ENCODE data around the gene RASGEF1B.

The RASGEF1B gene

DNA sequence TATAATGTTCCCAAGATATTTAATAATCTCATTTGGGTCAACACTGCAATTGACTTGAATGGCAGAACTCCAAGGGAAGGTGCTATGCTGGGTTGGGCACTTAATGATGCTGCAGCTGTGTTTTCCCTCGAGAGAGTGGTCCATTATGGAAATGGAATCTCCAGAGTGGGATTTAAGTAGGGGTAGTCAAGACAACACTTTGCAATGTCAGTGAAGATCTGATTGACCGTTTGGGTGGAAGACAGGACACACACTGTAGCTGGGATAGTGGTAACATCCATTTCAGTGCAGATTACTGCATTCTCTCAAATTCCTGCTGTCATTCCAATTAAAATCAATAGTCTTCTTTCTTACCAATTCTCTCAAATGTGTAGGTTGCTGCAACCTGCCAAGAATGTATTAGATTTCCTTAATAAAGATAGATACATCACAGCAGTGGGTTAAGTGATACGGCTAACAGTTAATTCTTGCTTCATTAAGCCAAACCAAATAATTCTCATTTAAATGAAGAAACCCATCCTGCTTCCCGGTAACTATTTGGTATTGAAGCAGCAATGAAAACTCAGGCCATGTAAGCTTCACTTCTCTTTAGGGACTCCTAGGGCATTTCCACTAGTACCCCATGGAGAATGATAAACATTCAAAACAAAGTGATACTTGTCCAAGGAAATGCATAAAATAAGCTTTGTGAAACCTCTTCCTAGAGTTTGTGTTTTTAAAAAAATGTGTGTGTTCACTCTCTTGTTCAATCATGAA lies 40.5 kb upstream of the RASGEF1B start:
- in situ Hi-C loops (cut with HindIII; ENCODE audit: low sequenced_read_pairs) = no loop called here
- H3K4me3 ChIP-seq (ENCODE audit: low read depth, low read length) = no peak overlapping the region
- no peak for DNase-seq (ENCODE audit: low read depth)
- TF ChIP-seq, protein P1, sequence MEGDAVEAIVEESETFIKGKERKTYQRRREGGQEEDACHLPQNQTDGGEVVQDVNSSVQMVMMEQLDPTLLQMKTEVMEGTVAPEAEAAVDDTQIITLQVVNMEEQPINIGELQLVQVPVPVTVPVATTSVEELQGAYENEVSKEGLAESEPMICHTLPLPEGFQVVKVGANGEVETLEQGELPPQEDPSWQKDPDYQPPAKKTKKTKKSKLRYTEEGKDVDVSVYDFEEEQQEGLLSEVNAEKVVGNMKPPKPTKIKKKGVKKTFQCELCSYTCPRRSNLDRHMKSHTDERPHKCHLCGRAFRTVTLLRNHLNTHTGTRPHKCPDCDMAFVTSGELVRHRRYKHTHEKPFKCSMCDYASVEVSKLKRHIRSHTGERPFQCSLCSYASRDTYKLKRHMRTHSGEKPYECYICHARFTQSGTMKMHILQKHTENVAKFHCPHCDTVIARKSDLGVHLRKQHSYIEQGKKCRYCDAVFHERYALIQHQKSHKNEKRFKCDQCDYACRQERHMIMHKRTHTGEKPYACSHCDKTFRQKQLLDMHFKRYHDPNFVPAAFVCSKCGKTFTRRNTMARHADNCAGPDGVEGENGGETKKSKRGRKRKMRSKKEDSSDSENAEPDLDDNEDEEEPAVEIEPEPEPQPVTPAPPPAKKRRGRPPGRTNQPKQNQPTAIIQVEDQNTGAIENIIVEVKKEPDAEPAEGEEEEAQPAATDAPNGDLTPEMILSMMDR (IDR thresholded peaks at IDR 0.05; ENCODE audit: low read depth, low read length, missing control alignments) = no peak

DNA sequence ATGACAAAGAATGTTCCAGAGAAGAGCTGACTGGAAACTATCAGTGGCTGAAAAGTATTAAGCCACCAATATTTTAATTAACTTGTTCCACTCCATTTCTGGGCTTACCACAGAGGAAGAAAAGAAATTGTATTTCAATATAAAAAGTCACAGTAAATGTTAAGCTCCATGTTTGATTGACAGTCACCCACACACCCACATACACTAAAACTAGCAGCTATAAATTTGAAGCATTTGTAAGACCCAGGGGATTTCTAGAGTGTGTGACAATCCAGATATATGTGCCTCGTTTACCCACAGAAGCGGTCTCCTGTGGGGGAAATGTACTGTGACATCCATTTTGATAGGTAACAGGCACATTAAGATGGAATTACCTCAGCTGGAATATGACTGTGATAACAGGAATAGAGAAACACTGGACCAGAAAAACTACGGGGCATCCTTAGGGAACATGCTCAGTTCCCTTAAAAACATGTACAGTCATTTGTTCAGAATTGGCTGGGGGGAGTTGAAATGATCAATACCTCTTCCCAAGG lies 39.0 kb upstream of the RASGEF1B start:
- no peak for DNase-seq (ENCODE audit: low read depth)
- in situ Hi-C loops (cut with HindIII; ENCODE audit: low sequenced_read_pairs) = no loop called here
- TF ChIP-seq, protein P1 (IDR thresholded peaks at IDR 0.05; ENCODE audit: low read depth, low read length, missing control alignments) = no peak
- H3K4me3 ChIP-seq (ENCODE audit: low read depth, low read length) = no peak overlapping the region

DNA sequence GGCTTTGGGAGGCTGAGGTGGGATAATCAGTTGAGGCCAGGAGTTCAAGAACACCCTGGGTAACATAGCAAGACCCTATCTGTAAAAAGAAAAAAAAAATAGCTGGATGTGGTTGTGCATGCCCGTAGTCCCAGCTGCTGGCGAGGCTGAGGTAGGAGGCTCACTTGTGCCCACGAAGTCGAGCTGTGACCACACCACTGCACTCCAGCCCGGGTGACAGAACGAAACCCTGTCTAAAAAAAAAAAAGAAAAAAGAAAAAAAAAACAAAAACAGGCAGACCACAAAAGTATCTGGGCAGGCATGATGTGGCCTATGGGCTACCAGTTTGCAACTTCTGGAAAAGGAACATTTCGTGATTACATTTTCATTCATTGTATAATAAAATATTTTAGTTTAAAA lies 38.1 kb upstream of the RASGEF1B start:
- in situ Hi-C loops (cut with HindIII; ENCODE audit: low sequenced_read_pairs) = no loop called here
- DNase-seq (ENCODE audit: low read depth) = no peak
- H3K4me3 ChIP-seq (ENCODE audit: low read depth, low read length) = no peak overlapping the region
- TF ChIP-seq, protein P1 (IDR thresholded peaks at IDR 0.05; ENCODE audit: low read depth, low read length, missing control alignments) = no peak

DNA sequence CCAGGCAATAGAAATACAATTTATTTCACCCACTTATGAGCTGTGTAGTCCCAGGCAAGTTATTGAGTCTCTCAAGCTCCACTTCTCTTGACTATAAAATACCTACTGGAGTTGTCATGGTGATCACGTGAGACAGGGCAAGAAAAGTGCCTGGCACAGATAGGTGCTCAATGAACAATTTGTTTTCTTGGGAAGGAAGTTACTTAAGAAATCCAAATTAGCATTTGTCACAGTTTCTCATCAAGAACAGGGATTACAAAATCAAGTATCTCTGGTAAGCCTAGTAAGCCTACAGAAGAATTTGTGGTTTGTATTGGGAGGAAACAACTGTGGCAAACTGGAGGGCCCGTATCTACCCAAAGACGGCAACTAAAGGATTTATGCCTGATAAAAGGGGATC lies 37.5 kb upstream of the RASGEF1B start:
- DNase-seq (ENCODE audit: low read depth) = no peak
- H3K4me3 ChIP-seq (ENCODE audit: low read depth, low read length) = no peak overlapping the region
- TF ChIP-seq, protein P1 (IDR thresholded peaks at IDR 0.05; ENCODE audit: low read depth, low read length, missing control alignments) = no peak
- in situ Hi-C loops (cut with HindIII; ENCODE audit: low sequenced_read_pairs) = no loop called here

- no peak for DNase-seq (ENCODE audit: low read depth)
- TF ChIP-seq, protein P1 (IDR thresholded peaks at IDR 0.05; ENCODE audit: low read depth, low read length, missing control alignments) = no peak
- in situ Hi-C loops (cut with HindIII; ENCODE audit: low sequenced_read_pairs) = no loop called here
- no peak overlapping the region for H3K4me3 ChIP-seq (ENCODE audit: low read depth, low read length)
These were observed 36.9 kb upstream of the RASGEF1B start for GRCh38 chr4:81508411-81509185.

GRCh38 chr4:81507530-81507929 lies 35.8 kb upstream of the RASGEF1B start:
- TF ChIP-seq, protein P1 (IDR thresholded peaks at IDR 0.05; ENCODE audit: low read depth, low read length, missing control alignments) = no peak
- DNase-seq (ENCODE audit: low read depth) = no peak
- in situ Hi-C loops (cut with HindIII; ENCODE audit: low sequenced_read_pairs) = no loop called here
- H3K4me3 ChIP-seq (ENCODE audit: low read depth, low read length) = no peak overlapping the region

All from astrocyte of the cerebellum (primary cell).